Upper lobe of left lung (tissue), 6 donors: Measurements from ENCODE around the gene SOX9. TPM values are rescaled to one million over a fixed set of nuclear protein-coding genes. Genes with fewer than 3 reads are reported as not detected.
"Not testable (repeated sequence)": the region's sequence is repeated elsewhere in the genome, so short reads cannot be mapped to it uniquely, and the experiment has no call there.

ENCODE experiments used
- ATAC-seq, 2 donors: fragments of 200-7000 bp; cut with Tn5 transposase; one replicate each; pipeline ENCODE4 v1.9.1; 2022; ENCODE audit warnings: mild to moderate bottlenecking in 2 of 2, moderate library complexity in 2 of 2; ENCODE audit not compliant: low FRiP score in 2 of 2
- DNase-seq, 2 donors: peaks; one replicate each; pipeline ENCODE4 v3.0.0-alpha.2; 2019 to 2020
- H3K27ac ChIP-seq, 4 donors: fragments of 200-600 bp; sonication (generic); one replicate each; pipeline ENCODE4 v1.5.1; 2016 to 2019
- H3K27me3 ChIP-seq, 4 donors: fragments of 200-600 bp; sonication (generic); one replicate each; pipeline ENCODE4 v1.5.1; 2017 to 2019
- H3K36me3 ChIP-seq, 4 donors: fragments of 200-600 bp; sonication (generic); one replicate each; pipeline ENCODE4 v1.5.1; 2016 to 2019
- H3K4me1 ChIP-seq, 4 donors: fragments of 200-600 bp; sonication (generic); one replicate each; pipeline ENCODE4 v1.5.1; 2018 to 2019
- H3K4me3 ChIP-seq, 4 donors: fragments of 200-600 bp; sonication (generic); one replicate each; pipeline ENCODE4 v1.5.1; 2017 to 2019; ENCODE audit warnings: mild to moderate bottlenecking in 2 of 4, moderate library complexity in 1 of 4
- H3K9me3 ChIP-seq, 4 donors: fragments of 200-600 bp; sonication (generic); one replicate each; pipeline ENCODE4 v1.5.1; 2018 to 2019
- CTCF ChIP-seq, 6 experiments: fragments of 450-650 bp in 4 of 6; fragments of 200-600 bp in 2 of 6; sonication (generic) in 2 of 6; IDR thresholded peaks; one replicate each; pipeline ENCODE4 v1.5.1; 2016 to 2019; ENCODE audit warnings: antibody characterized with exemption in 6 of 6
- EP300 ChIP-seq, 4 donors: sonication (generic); formaldehyde crosslinking; IDR thresholded peaks; one replicate each; pipeline ENCODE4 v1.5.1; 2017; ENCODE audit warnings: antibody characterized with exemption in 4 of 4, control low read depth in 2 of 4
- POLR2A ChIP-seq, 4 donors: fragments of 450-650 bp; IDR thresholded peaks; one replicate each; pipeline ENCODE4 v1.5.1; 2016 to 2017; ENCODE audit warnings: antibody characterized with exemption in 4 of 4, mild to moderate bottlenecking in 2 of 4
- POLR2AphosphoS5 ChIP-seq, 2 donors: sonication (generic); formaldehyde crosslinking; IDR thresholded peaks; one replicate each; pipeline ENCODE4 v1.5.1; 2017; ENCODE audit warnings: antibody characterized with exemption in 2 of 2
- WGBS, 2 donors: methylation state at CpG; one replicate each; pipeline ENCODE4 v1.1.5; 2017 to 2018; 5-methylcytosine and 5-hydroxymethylcytosine counted together
- total RNA-seq, 6 donors: library from RNA; depleted of rRNA in 4 of 6; stranded (reverse); fragments of >200 nt in 4 of 6; gene quantifications; one replicate each; pipeline versions ENCODE4 v1.1.0 to v1.2.1, GENCODE V29; 2016 to 2021
- donor health status: DM: no; HTN: no; CAD: no; lungs with moderate emphysema.
- donor health status: DM: no; HTN: yes; CAD: no; lungs with severe emphysema.

SOX9 gene
- total RNA-seq, 6 donors from 2014 or later: 3.3 to 10.7 (median 4.3) TPM

DNA sequence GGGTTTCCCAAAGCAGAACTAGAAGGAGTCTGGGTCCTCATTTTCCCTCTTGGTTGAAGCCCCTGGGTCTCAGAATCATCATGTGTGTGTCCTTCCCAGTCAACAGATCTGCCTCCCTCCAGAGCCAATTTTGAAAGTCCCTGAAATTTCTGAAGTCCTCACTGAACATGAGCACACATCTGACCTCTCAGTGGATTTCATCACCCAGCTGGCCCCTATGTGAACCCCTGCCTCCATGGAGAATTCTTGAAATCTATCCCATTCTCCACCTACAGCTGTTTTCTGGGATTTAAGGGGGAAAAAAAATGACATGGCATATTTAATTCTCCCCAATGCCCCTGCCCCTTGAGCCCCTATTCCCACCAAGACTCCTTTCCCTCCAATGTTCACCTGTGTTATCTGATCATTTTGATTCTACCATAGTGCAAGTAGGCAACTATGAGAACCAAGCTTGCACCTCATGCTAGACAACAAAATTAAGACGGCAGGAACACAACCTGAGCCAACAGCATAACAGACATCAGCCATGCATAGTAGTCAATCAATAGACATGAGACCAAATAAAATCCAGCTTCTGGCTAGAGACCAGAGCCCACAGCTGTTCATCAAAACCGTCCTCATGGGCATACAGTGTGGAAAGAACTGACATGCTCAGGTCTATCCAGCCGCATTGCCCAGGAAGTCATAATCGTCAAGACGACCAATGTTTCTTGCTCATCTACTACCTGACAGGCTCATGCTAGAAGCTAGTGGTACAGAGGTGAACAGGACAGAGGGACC is 14.9 kb downstream of the SOX9 start:
- WGBS, 2 donors: 81 to 91% methylated on average over 5 of the region's 5 CpGs
- H3K9me3 ChIP-seq: no peaks in the 10 kb centered on the region
- DNase-seq: no peak
- H3K36me3 ChIP-seq: no peaks in the 10 kb centered on the region
- no peak overlapping the region for H3K27ac ChIP-seq
- no peak for ATAC-seq
- H3K4me3 ChIP-seq: no peak overlapping the region
- H3K27me3 ChIP-seq: no peaks in the 10 kb centered on the region
- no peaks in the 10 kb centered on the region for H3K4me1 ChIP-seq
- TF ChIP-seq POLR2AphosphoS5 (IDR thresholded peaks at IDR 0.05) (no peak), POLR2A (IDR thresholded peaks at IDR 0.05) (no peak), CTCF (IDR thresholded peaks at IDR 0.05) (no peak), EP300 (IDR thresholded peaks at IDR 0.05) (no peak)

- Histone ChIP-seq H3K27me3 (no peaks in the 10 kb centered on the region), H3K4me1 (no peaks in the 10 kb centered on the region), H3K4me3 (no peak overlapping the region), H3K36me3 (no peaks in the 10 kb centered on the region), H3K9me3 (no peaks in the 10 kb centered on the region), H3K27ac (no peak overlapping the region)
- WGBS, 2 donors: 79 to 82% methylated on average over 5 of the region's 5 CpGs
- TF ChIP-seq CTCF (IDR thresholded peaks at IDR 0.05) (no peak), POLR2A (IDR thresholded peaks at IDR 0.05) (no peak), EP300 (IDR thresholded peaks at IDR 0.05) (no peak), POLR2AphosphoS5 (IDR thresholded peaks at IDR 0.05) (no peak)
- DNase-seq (no peak), ATAC-seq (no peak)
Observed at GRCh38 chr17:72136692-72137091, 15.9 kb downstream of the SOX9 start.

DNA sequence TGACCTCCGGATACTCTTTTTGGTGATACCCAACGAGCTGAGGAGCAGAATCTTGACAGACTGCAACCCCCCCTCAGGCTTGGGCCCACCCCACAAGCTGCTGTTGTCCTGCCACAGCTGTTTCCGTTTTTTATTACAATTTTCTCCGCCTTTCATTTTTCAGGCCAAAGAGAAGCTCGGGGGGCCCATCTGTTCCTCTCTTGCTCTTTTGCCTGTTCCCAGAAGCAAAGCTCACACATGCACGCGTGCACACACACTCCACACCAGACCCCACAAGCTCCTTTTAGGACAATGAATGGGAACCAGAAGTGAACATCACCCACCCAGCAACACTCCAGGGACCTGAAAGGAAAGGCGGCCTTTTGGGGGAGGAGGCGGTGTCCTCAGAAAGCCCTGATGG is 16.3 kb downstream of the SOX9 start:
- H3K27me3 ChIP-seq: no peaks in the 10 kb centered on the region
- TF ChIP-seq POLR2A (IDR thresholded peaks at IDR 0.05) (no peak), CTCF (IDR thresholded peaks at IDR 0.05) (no peak), EP300 (IDR thresholded peaks at IDR 0.05) (no peak), POLR2AphosphoS5 (IDR thresholded peaks at IDR 0.05) (no peak)
- no peaks in the 10 kb centered on the region for H3K36me3 ChIP-seq
- no peaks in the 10 kb centered on the region for H3K4me1 ChIP-seq
- H3K9me3 ChIP-seq: no peaks in the 10 kb centered on the region
- ATAC-seq (no peak), DNase-seq (no peak)
- H3K4me3 ChIP-seq: no peak overlapping the region
- H3K27ac ChIP-seq: no peak overlapping the region
- 86 to 87% methylated on average over 9 of the region's 9 CpGs for WGBS, 2 donors

DNA sequence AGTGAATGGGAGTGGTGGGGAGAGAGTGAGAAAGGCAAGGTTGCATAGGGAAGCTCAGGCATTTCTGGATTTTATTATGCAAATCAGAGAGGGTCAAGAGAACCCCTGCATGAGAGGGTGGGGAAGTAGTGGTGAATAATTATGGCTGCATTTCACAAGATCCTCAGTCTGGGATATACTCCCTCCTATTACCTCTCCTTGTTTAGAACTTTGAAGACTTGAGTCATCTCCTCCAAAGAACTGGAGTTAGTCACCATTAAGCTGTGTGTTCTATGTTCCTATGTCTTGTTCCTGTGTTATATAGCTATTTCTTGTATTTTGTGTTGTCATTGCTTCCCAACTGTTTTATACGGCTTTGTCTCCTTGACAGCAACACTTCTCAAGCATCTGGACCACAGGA is 18.4 kb downstream of the SOX9 start:
- ATAC-seq (no peak), DNase-seq (no peak)
- Histone ChIP-seq H3K27ac (no peak overlapping the region), H3K36me3 (no peaks in the 10 kb centered on the region), H3K4me3 (no peak overlapping the region), H3K4me1 (no peaks in the 10 kb centered on the region), H3K9me3 (no peaks in the 10 kb centered on the region), H3K27me3 (no peaks in the 10 kb centered on the region)
- 94 to 100% methylated on average over 1 of the region's 1 CpG for WGBS, 2 donors
- TF ChIP-seq POLR2AphosphoS5 (IDR thresholded peaks at IDR 0.05) (no peak), POLR2A (IDR thresholded peaks at IDR 0.05) (no peak), CTCF (IDR thresholded peaks at IDR 0.05) (no peak)

- H3K27ac ChIP-seq: no peak overlapping the region
- no peak for DNase-seq
- no peaks in the 10 kb centered on the region for H3K27me3 ChIP-seq
- H3K4me3 ChIP-seq: no peak overlapping the region
- TF ChIP-seq CTCF (IDR thresholded peaks at IDR 0.05) (no peak), EP300 (IDR thresholded peaks at IDR 0.05) (no peak), POLR2A (IDR thresholded peaks at IDR 0.05) (no peak), POLR2AphosphoS5 (IDR thresholded peaks at IDR 0.05) (no peak)
- H3K36me3 ChIP-seq: no peaks in the 10 kb centered on the region
- no peaks in the 10 kb centered on the region for H3K4me1 ChIP-seq
- no peak for ATAC-seq
- WGBS, 2 donors: 70 to 75% methylated on average over 4 to 7 of the region's 7 CpGs
- H3K9me3 ChIP-seq: no peaks in the 10 kb centered on the region
Observed at GRCh38 chr17:72141336-72141735, 20.5 kb downstream of the SOX9 start.

GRCh38 chr17:72142097-72142496 is 21.3 kb downstream of the SOX9 start:
- ATAC-seq, H3K27ac ChIP-seq, DNase-seq, H3K9me3 ChIP-seq, H3K4me3 ChIP-seq, H3K27me3 ChIP-seq, H3K4me1 ChIP-seq, H3K36me3 ChIP-seq: not testable (repeated sequence)
- 94 to 95% methylated on average over 11 of the region's 11 CpGs for WGBS, 2 donors
